Transverse colon (tissue), 4 donors: Measurements from ENCODE around the gene RAB36. TPM values are rescaled to one million over a fixed set of nuclear protein-coding genes. Genes with fewer than 3 reads are reported as not detected.

Experiments used
- DNase-seq: peaks from one replicate; pipeline ENCODE4 v3.0.0-alpha.2; 2019
- H3K27ac ChIP-seq, 4 donors: fragments of 200-600 bp; sonication (generic); 2 replicates each; pipeline ENCODE4 v1.5.1; 2016 to 2018; ENCODE audit warnings: inconsistent platforms in 4 of 4
- H3K27me3 ChIP-seq: fragments of 200-600 bp; sonication (generic); 2 replicates; pipeline ENCODE4 v1.5.1; 2017; ENCODE audit warnings: inconsistent platforms
- H3K36me3 ChIP-seq, 4 donors: fragments of 200-600 bp; sonication (generic); 2 replicates each; pipeline ENCODE4 v1.5.1; 2017 to 2019; ENCODE audit warnings: inconsistent platforms in 4 of 4
- H3K4me1 ChIP-seq, 4 donors: fragments of 200-600 bp; sonication (generic); 2 replicates each; pipeline ENCODE4 v1.5.1; 2017 to 2020; ENCODE audit warnings: inconsistent platforms in 4 of 4
- H3K4me3 ChIP-seq, 4 donors: fragments of 200-600 bp; sonication (generic); 1 replicate in 1 of 4; 2 replicates in 3 of 4; pipeline versions ENCODE4 v1.5.1 to v1.6.1; 2017 to 2019; ENCODE audit warnings: inconsistent platforms in 4 of 4
- H3K9me3 ChIP-seq, 2 donors: fragments of 200-600 bp; sonication (generic); 2 replicates each; pipeline ENCODE4 v1.5.1; 2017 to 2019; ENCODE audit warnings: inconsistent platforms in 2 of 2
- EP300 ChIP-seq: sonication (generic); formaldehyde crosslinking; IDR thresholded peaks from one replicate; pipeline ENCODE4 v1.6.1; 2017; ENCODE audit warnings: antibody characterized with exemption, low read depth
- POLR2A ChIP-seq: fragments of 450-650 bp; IDR thresholded peaks from one replicate; pipeline ENCODE4 v1.6.1; 2016; ENCODE audit warnings: antibody characterized with exemption, mild to moderate bottlenecking, moderate library complexity
- POLR2AphosphoS5 ChIP-seq, 3 donors: sonication (generic); formaldehyde crosslinking; IDR thresholded peaks; one replicate each; pipeline ENCODE4 v1.6.1; 2016; ENCODE audit warnings: antibody characterized with exemption in 3 of 3
- WGBS, 2 donors: methylation state at CpG; one replicate each; pipeline ENCODE4 v1.1.5; 2018; ENCODE audit warnings: low coverage in 1 of 2; 5-methylcytosine and 5-hydroxymethylcytosine counted together
- in situ Hi-C, 4 donors: fragments of 200-750 bp; cut with MboI; loops; one replicate each; pipeline versions ENCODE4 v1.15.0 to v1.15.1; 2017; ENCODE audit warnings: low sequenced_read_pairs in 3 of 4, low pct_ligation_motif_present in 1 of 4, low pct_unique_long_range_greater_than_20kb in 1 of 4
- intact Hi-C: fragments of 100-400 bp; cut with DNase I; formaldehyde crosslinking; loops from one replicate; pipeline ENCODE4 v1.15.1; 2023; ENCODE audit warnings: low total_unique reads
- total RNA-seq, 4 donors: library from RNA; depleted of rRNA; stranded (reverse); fragments of >200 nt; gene quantifications; one replicate each; pipeline ENCODE4 v1.1.0, GENCODE V29; 2016
- TF ChIP-seq, protein P1 (sequence below), 5 experiments: fragments of 200-600 bp in 3 of 5; fragments of 450-650 bp in 2 of 5; sonication (generic) in 3 of 5; IDR thresholded peaks; 1 replicate in 2 of 5; 2 replicates in 3 of 5; pipeline ENCODE4 v1.5.1; 2016 to 2017; ENCODE audit warnings: antibody characterized with exemption in 5 of 5, inconsistent platforms in 3 of 5, mild to moderate bottlenecking in 2 of 5, moderate library complexity in 1 of 5

Gene RAB36
- total RNA-seq, 4 donors from 2014 or later = 0.37 to 1.1 (median 0.82) TPM; not detected in 1

DNA sequence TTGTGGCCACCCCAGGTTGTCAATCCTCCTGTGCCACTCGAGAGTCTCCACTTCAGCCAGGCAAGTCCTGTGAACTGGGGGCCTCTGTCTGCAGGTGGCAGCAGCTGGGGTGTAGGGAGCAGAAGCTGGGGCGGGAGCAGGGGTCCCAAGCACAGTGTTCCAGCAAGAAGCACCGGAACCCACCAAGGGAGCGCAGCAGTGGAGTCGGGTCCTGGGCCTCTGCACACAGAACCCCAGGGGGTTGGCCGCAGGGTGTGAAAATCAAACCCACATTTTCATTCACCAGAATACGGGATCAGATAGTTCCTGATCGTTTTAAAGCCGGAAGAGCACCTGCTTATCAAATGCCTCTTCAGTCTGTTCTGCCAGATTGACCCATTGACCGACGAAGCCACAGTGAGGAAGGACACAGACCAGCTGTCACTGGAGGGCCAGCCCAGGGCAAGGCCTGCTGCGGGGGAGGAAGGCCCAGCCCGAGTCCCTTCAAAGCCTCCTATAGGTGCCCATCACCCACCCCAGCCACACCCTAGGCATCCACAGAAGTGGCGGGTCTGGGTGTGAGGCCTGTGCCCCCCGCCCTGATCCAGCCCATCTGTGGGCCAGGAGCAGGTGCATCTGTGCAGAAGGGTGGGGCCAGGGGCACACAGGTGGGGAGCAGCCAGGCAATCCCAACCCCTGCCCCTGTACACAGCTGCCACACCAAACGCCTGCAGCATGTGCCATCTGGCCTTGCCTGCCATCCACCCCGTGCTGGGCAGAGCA, 37.6 kb upstream of the RAB36 start:
- 72 to 76% methylated on average over 4 to 17 of the region's 17 CpGs for WGBS, 2 donors
- Histone ChIP-seq H3K4me3 (no peak overlapping the region), H3K9me3 (no peaks in the 10 kb centered on the region), H3K27me3 (no peaks in the 10 kb centered on the region), H3K27ac (no peak overlapping the region), H3K36me3 (no peaks in the 10 kb centered on the region), H3K4me1 (no peaks in the 10 kb centered on the region)
- peak; percentile 38 for DNase-seq
- intact Hi-C loops (no loop called here), in situ Hi-C loops (no loop called here)
- TF ChIP-seq, protein P1, sequence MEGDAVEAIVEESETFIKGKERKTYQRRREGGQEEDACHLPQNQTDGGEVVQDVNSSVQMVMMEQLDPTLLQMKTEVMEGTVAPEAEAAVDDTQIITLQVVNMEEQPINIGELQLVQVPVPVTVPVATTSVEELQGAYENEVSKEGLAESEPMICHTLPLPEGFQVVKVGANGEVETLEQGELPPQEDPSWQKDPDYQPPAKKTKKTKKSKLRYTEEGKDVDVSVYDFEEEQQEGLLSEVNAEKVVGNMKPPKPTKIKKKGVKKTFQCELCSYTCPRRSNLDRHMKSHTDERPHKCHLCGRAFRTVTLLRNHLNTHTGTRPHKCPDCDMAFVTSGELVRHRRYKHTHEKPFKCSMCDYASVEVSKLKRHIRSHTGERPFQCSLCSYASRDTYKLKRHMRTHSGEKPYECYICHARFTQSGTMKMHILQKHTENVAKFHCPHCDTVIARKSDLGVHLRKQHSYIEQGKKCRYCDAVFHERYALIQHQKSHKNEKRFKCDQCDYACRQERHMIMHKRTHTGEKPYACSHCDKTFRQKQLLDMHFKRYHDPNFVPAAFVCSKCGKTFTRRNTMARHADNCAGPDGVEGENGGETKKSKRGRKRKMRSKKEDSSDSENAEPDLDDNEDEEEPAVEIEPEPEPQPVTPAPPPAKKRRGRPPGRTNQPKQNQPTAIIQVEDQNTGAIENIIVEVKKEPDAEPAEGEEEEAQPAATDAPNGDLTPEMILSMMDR (IDR thresholded peaks at IDR 0.05) = no peak
- TF ChIP-seq POLR2AphosphoS5 (IDR thresholded peaks at IDR 0.05) = peak; percentile 71 to 79 (median 77)
- TF ChIP-seq EP300 = no peak
- TF ChIP-seq POLR2A = no peak

DNA sequence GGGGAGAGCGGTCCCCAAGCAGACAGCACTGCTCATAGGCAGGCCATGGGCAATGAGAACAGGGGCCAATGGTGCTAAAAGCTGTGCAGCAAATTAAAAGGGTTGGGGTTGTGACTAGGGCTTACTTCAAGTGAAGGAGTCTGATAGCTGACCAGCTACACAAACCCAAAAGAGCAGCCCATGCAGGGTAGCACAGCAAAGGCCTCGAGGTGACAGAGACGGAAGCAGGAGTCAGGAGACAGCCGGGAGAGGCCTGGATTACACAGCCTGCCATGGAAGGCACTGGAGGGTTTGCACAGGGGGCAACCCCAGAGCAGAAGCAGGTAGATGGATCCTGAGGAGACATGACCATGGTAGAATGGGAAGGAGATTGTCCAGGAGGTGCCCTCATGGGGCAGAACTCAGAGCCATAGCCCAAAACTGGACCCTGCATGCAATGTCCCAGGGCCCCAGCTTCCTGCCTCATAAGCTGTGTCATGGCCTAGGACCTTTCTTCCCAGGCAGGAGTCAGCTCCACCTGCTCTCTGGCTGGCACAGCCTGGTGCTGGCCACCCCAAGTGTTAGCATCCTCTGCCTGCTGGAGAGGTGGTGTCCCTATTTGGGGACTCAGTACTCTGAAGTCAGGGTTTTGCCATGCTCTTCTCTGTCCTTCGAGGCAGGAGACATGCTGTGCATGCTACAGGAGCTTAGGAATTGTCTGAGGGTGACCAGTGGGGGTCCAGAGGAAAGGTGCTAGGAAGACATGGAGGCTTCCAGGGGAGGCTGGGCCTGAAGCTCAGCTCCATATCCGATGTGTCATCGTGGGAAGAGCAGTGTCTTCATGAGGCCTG, 36.8 kb upstream of the RAB36 start:
- WGBS, 2 donors = 89 to 92% methylated on average over 5 to 7 of the region's 7 CpGs
- Histone ChIP-seq H3K4me3 (no peak overlapping the region), H3K4me1 (no peaks in the 10 kb centered on the region), H3K36me3 (no peaks in the 10 kb centered on the region), H3K9me3 (no peaks in the 10 kb centered on the region), H3K27ac (no peak overlapping the region), H3K27me3 (no peaks in the 10 kb centered on the region)
- intact Hi-C loops = no loop called here
- in situ Hi-C loops = no loop called here
- no peak for DNase-seq
- TF ChIP-seq POLR2A (no peak), POLR2AphosphoS5 (IDR thresholded peaks at IDR 0.05) (no peak), EP300 (no peak)
- TF ChIP-seq, protein P1 (IDR thresholded peaks at IDR 0.05) = no peak

DNA sequence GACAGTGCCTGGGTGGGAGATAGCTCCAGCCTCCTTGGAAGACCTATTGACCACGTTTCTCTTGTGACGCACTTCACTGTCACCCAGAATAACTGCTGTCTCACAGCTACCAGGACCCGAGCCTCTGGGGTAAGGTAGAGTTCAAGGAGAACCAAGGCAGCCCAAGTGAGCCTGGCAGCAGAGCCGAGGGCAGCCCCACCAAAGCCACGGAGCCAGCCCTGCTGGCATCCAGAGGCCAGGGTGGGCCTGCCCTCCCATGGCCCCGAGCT, 36.3 kb upstream of the RAB36 start:
- no peak overlapping the region for H3K4me3 ChIP-seq
- no peaks in the 10 kb centered on the region for H3K4me1 ChIP-seq
- H3K36me3 ChIP-seq = no peaks in the 10 kb centered on the region
- WGBS, 2 donors = 80 to 84% methylated on average over 1 to 6 of the region's 6 CpGs
- no peak for TF ChIP-seq EP300
- H3K9me3 ChIP-seq = no peaks in the 10 kb centered on the region
- H3K27me3 ChIP-seq = no peaks in the 10 kb centered on the region
- intact Hi-C loops (no loop called here), in situ Hi-C loops (no loop called here)
- no peak for DNase-seq
- no peak overlapping the region for H3K27ac ChIP-seq

DNA sequence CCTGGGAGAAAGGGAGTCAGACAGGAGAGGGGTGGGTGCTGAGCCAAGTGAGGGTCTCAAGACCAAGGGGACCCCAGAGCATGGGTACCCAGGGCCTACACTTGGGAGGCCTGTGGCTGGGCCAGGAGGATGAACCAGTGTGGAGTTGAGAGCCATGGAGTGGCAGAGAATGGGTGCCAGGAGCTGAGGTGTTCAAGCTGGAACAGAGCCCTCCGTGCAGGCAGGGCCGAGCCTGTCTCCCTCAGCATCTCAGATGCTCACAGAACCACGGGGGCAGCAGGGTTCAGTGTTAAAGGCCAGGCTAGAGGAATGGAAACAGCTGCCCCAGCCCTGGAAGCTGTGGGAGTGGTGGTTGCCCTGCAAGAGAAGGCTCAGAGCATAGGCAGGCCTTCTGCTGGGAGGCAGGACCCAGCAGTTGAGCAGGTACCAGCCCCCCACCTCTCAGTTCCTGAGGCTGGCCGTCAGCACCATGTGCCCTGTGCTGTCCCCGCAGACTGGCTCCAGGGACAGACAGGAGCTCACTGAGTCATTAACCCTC, 35.8 kb upstream of the RAB36 start:
- 81% methylated on average over 5 of the region's 5 CpGs; no CpG with 5 or more reads in 1 of the 2 donors for WGBS, 2 donors
- Histone ChIP-seq H3K4me3 (no peak overlapping the region), H3K27ac (no peak overlapping the region), H3K4me1 (no peaks in the 10 kb centered on the region), H3K27me3 (no peaks in the 10 kb centered on the region), H3K9me3 (no peaks in the 10 kb centered on the region), H3K36me3 (no peaks in the 10 kb centered on the region)
- intact Hi-C loops (no loop called here), in situ Hi-C loops (no loop called here)
- no peak for TF ChIP-seq POLR2AphosphoS5 (IDR thresholded peaks at IDR 0.05)
- TF ChIP-seq, protein P1 (IDR thresholded peaks at IDR 0.05) = no peak
- TF ChIP-seq POLR2A = no peak
- no peak for TF ChIP-seq EP300
- no peak for DNase-seq
